ENCODE data around the gene RPS19. TPM values are rescaled to one million over a fixed set of nuclear protein-coding genes. Genes with fewer than 3 reads are reported as not detected.

RPS19 gene
- total and polyA plus RNA-seq, 8 donors = 939 to 2,267 (median 1,289) TPM

- ATAC-seq (no peak), DNase-seq (no peak), FAIRE-seq (no peak)
- Histone ChIP-seq H3K9me3 (no peaks in the 10 kb centered on the region), H3K36me3 (no peaks in the 10 kb centered on the region), H3K4me3 (no peak overlapping the region), H3K27me3 (no peaks in the 10 kb centered on the region), H3K27ac (no peak overlapping the region), H3K4me1 (no peaks in the 10 kb centered on the region)
- 76 to 83% methylated on average over 19 of the region's 19 CpGs for WGBS, 2 donors
- intact Hi-C loops (cut with DNase I) = no loop called here
- TF ChIP-seq, protein P1, sequence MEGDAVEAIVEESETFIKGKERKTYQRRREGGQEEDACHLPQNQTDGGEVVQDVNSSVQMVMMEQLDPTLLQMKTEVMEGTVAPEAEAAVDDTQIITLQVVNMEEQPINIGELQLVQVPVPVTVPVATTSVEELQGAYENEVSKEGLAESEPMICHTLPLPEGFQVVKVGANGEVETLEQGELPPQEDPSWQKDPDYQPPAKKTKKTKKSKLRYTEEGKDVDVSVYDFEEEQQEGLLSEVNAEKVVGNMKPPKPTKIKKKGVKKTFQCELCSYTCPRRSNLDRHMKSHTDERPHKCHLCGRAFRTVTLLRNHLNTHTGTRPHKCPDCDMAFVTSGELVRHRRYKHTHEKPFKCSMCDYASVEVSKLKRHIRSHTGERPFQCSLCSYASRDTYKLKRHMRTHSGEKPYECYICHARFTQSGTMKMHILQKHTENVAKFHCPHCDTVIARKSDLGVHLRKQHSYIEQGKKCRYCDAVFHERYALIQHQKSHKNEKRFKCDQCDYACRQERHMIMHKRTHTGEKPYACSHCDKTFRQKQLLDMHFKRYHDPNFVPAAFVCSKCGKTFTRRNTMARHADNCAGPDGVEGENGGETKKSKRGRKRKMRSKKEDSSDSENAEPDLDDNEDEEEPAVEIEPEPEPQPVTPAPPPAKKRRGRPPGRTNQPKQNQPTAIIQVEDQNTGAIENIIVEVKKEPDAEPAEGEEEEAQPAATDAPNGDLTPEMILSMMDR (IDR thresholded peaks at IDR 0.05) = no peak
Observed at GRCh38 chr19:41847351-41848105, 12.5 kb upstream of the RPS19 start.

- Histone ChIP-seq H3K4me1 (no peaks in the 10 kb centered on the region), H3K9me3 (no peaks in the 10 kb centered on the region), H3K36me3 (no peaks in the 10 kb centered on the region), H3K27ac (no peak overlapping the region), H3K4me3 (no peak overlapping the region), H3K27me3 (no peaks in the 10 kb centered on the region)
- DNase-seq = no peak
- WGBS, 2 donors = 73 to 74% methylated on average over 6 of the region's 6 CpGs
- TF ChIP-seq, protein P1 (IDR thresholded peaks at IDR 0.05) = no peak
- FAIRE-seq = no peak
- ATAC-seq = no peak
- intact Hi-C loops (cut with DNase I) = no loop called here
Observed at GRCh38 chr19:41848666-41849065, 11.4 kb upstream of the RPS19 start.

DNA sequence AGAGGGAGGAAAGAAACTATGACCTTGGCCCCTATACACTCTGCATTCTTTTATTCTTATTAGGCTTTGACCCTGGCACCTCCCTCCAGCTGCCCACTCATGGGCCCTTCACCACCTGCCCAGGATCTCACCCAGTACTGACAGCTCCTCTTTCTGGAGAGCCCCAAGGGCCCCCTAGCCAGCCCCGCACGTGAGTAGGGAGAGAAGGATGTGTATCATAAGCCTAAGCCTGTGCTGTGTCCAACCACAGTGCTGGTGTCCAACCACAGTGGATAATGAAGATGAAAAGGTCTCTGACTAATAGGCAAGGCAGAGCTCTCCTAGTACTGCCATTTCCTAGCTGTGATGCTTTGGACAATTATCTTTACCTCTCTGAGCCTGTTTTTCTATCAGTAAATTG is 11.0 kb upstream of the RPS19 start:
- intact Hi-C loops (cut with DNase I) = no loop called here
- H3K27me3 ChIP-seq = no peaks in the 10 kb centered on the region
- FAIRE-seq (no peak), ATAC-seq (no peak), DNase-seq (no peak)
- H3K36me3 ChIP-seq = no peaks in the 10 kb centered on the region
- H3K4me1 ChIP-seq = no peaks in the 10 kb centered on the region
- H3K27ac ChIP-seq = no peak overlapping the region
- TF ChIP-seq, protein P1 (IDR thresholded peaks at IDR 0.05) = no peak
- 74 to 83% methylated on average over 2 of the region's 2 CpGs for WGBS, 2 donors
- no peak overlapping the region for H3K4me3 ChIP-seq
- H3K9me3 ChIP-seq = no peaks in the 10 kb centered on the region

DNA sequence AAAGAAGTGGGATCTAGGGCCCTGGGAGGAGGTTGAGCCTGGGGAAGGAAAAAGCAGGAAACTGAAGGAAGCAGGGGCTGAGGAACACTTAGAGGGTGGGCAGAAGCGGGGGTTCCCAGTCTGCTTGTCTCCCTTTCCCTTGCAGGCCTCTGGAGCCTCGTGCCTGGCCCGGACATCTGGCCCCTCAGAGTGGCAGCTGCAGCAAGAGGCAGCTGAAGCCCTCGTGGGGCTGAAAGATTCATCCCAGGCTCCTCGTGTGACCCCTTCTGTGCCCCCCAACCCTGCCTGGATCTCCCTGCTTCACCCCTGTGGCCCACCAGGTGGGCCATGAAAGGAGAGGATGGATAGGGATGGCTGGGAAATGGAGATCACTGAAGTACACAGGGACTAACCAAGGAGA is 9.7 kb upstream of the RPS19 start:
- no peak for ATAC-seq
- no peak for DNase-seq
- no peak for FAIRE-seq

GRCh38 chr19:41851456-41851855 is 8.6 kb upstream of the RPS19 start:
- Histone ChIP-seq H3K4me3 (no peak overlapping the region), H3K4me1 (no peaks in the 10 kb centered on the region), H3K27ac (no peak overlapping the region), H3K36me3 (no peaks in the 10 kb centered on the region), H3K9me3 (no peaks in the 10 kb centered on the region), H3K27me3 (no peaks in the 10 kb centered on the region)
- DNase-seq (no peak), FAIRE-seq (no peak), ATAC-seq (no peak)
- intact Hi-C loops (cut with DNase I) = no loop called here
- TF ChIP-seq, protein P1 (IDR thresholded peaks at IDR 0.05) = no peak
- WGBS, 2 donors = 28 to 37% methylated on average over 4 of the region's 4 CpGs

More for the DNA sequence above, 9.7 kb upstream of the RPS19 start:
- no peaks in the 10 kb centered on the region for H3K4me1 ChIP-seq
- H3K9me3 ChIP-seq = no peaks in the 10 kb centered on the region
- intact Hi-C loops (cut with DNase I) = no loop called here
- TF ChIP-seq, protein P1 (IDR thresholded peaks at IDR 0.05) = no peak
- no peaks in the 10 kb centered on the region for H3K36me3 ChIP-seq
- 49 to 51% methylated on average over 5 of the region's 5 CpGs for WGBS, 2 donors
- H3K27me3 ChIP-seq = no peaks in the 10 kb centered on the region
- no peak overlapping the region for H3K4me3 ChIP-seq
- no peak overlapping the region for H3K27ac ChIP-seq
